ENCODE measurements around the gene KATNB1.

KATNB1 gene

GRCh38 chr16:57693550-57693949 is 42.0 kb upstream of the KATNB1 start:
- TF ChIP-seq POLR2AphosphoS5 (IDR thresholded peaks at IDR 0.05; ENCODE audit: low read depth, low read length) = no peak
- TF ChIP-seq TAF1 (IDR thresholded peaks at IDR 0.05; ENCODE audit: borderline replicate concordance, insufficient read depth, low read length) = no peak

GRCh38 chr16:57694231-57694724 is 41.3 kb upstream of the KATNB1 start:
- no peak for TF ChIP-seq FOXP2 (optimal IDR thresholded peaks at IDR 0.05; ENCODE audit: borderline replicate concordance, extremely low read depth, extremely low read length, insufficient read depth)
- no peak for TF ChIP-seq SIN3A (IDR thresholded peaks at IDR 0.05; ENCODE audit: borderline replicate concordance, insufficient read depth, low read length)
- TF ChIP-seq TAF1 (IDR thresholded peaks at IDR 0.05; ENCODE audit: borderline replicate concordance, insufficient read depth, low read length) = no peak
- TF ChIP-seq, protein P1, sequence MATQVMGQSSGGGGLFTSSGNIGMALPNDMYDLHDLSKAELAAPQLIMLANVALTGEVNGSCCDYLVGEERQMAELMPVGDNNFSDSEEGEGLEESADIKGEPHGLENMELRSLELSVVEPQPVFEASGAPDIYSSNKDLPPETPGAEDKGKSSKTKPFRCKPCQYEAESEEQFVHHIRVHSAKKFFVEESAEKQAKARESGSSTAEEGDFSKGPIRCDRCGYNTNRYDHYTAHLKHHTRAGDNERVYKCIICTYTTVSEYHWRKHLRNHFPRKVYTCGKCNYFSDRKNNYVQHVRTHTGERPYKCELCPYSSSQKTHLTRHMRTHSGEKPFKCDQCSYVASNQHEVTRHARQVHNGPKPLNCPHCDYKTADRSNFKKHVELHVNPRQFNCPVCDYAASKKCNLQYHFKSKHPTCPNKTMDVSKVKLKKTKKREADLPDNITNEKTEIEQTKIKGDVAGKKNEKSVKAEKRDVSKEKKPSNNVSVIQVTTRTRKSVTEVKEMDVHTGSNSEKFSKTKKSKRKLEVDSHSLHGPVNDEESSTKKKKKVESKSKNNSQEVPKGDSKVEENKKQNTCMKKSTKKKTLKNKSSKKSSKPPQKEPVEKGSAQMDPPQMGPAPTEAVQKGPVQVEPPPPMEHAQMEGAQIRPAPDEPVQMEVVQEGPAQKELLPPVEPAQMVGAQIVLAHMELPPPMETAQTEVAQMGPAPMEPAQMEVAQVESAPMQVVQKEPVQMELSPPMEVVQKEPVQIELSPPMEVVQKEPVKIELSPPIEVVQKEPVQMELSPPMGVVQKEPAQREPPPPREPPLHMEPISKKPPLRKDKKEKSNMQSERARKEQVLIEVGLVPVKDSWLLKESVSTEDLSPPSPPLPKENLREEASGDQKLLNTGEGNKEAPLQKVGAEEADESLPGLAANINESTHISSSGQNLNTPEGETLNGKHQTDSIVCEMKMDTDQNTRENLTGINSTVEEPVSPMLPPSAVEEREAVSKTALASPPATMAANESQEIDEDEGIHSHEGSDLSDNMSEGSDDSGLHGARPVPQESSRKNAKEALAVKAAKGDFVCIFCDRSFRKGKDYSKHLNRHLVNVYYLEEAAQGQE (IDR thresholded peaks at IDR 0.05; ENCODE audit: insufficient read depth in 1 of 2, low read depth in 2 of 2, low read length in 2 of 2) = no peak
- TF ChIP-seq POLR2AphosphoS5 (IDR thresholded peaks at IDR 0.05; ENCODE audit: low read depth, low read length) = no peak

- TF ChIP-seq, protein P1 (IDR thresholded peaks at IDR 0.05; ENCODE audit: insufficient read depth in 1 of 2, low read depth in 2 of 2, low read length in 2 of 2) = no peak
- TF ChIP-seq FOXP2 (optimal IDR thresholded peaks at IDR 0.05; ENCODE audit: borderline replicate concordance, extremely low read depth, extremely low read length, insufficient read depth) = no peak
- no peak for TF ChIP-seq SIN3A (IDR thresholded peaks at IDR 0.05; ENCODE audit: borderline replicate concordance, insufficient read depth, low read length)
- TF ChIP-seq TAF1 (IDR thresholded peaks at IDR 0.05; ENCODE audit: borderline replicate concordance, insufficient read depth, low read length) = no peak
- TF ChIP-seq POLR2AphosphoS5 (IDR thresholded peaks at IDR 0.05; ENCODE audit: low read depth, low read length) = no peak
These were observed 40.6 kb upstream of the KATNB1 start, which contains the start of gene DRC7 for GRCh38 chr16:57694725-57695679. Gene DRC7 (plus strand): TSS chr16:57694806. CDS start chr16:57697950, 3,144 bp downstream.

GRCh38 chr16:57695680-57696069 is 39.9 kb upstream of the KATNB1 start:
- TF ChIP-seq SIN3A (IDR thresholded peaks at IDR 0.05; ENCODE audit: borderline replicate concordance, insufficient read depth, low read length) (no peak), FOXP2 (optimal IDR thresholded peaks at IDR 0.05; ENCODE audit: borderline replicate concordance, extremely low read depth, extremely low read length, insufficient read depth) (no peak), TAF1 (IDR thresholded peaks at IDR 0.05; ENCODE audit: borderline replicate concordance, insufficient read depth, low read length) (no peak), POLR2AphosphoS5 (IDR thresholded peaks at IDR 0.05; ENCODE audit: low read depth, low read length) (no peak)
- TF ChIP-seq, protein P1 (IDR thresholded peaks at IDR 0.05; ENCODE audit: insufficient read depth in 1 of 2, low read depth in 2 of 2, low read length in 2 of 2) = no peak

DNA sequence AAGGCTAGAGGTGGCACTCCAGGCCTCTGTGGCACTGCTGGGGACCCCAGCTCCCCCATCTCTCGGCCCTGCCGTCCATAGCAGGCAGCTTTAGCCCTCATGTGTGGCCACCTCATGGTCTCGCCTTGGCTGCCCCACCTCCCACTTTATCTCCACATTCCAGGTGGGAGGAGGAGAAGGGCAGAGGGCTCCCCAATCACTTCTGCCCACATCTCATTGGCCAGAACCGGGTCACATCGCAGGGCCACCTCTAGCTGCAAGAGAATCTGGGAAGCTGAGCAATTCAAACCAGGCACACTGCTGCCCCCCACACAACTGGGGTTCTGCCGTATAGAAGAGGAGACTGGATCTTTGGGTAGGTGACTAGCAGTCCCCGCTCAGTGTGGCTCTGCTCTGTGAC is 39.3 kb upstream of the KATNB1 start:
- TF ChIP-seq, protein P1 (IDR thresholded peaks at IDR 0.05; ENCODE audit: insufficient read depth in 1 of 2, low read depth in 2 of 2, low read length in 2 of 2) = no peak
- TF ChIP-seq FOXP2 (optimal IDR thresholded peaks at IDR 0.05; ENCODE audit: borderline replicate concordance, extremely low read depth, extremely low read length, insufficient read depth) (no peak), TAF1 (IDR thresholded peaks at IDR 0.05; ENCODE audit: borderline replicate concordance, insufficient read depth, low read length) (no peak), POLR2AphosphoS5 (IDR thresholded peaks at IDR 0.05; ENCODE audit: low read depth, low read length) (no peak), SIN3A (IDR thresholded peaks at IDR 0.05; ENCODE audit: borderline replicate concordance, insufficient read depth, low read length) (no peak)

All from PFSK-1 (cell line).